Measurements from ENCODE around the gene ANKHD1. TPM values are rescaled to one million over a fixed set of nuclear protein-coding genes. Genes with fewer than 3 reads are reported as not detected.
"Not testable (repeated sequence)": the region's sequence is repeated elsewhere in the genome, so short reads cannot be mapped to it uniquely, and the experiment has no call there.

ANKHD1 gene
- total RNA-seq, 2 experiments from 2014 or later, result 90.6 to 143 TPM

- no peaks in the 10 kb centered on the region for H3K9me2 ChIP-seq (ENCODE audit: insufficient read depth, low read length)
- POLR2A ChIA-PET, result interaction anchor here (0.6 to 1.9 kb wide), 10 partner anchors 9 to 122 kb away, joined by 3 to 9 read pairs (median 4); partner anchors contain the start of gene ANKHD1
- no peak overlapping the region for H2AFZ ChIP-seq (ENCODE audit: low read length)
- no peaks in the 10 kb centered on the region for H3K4me1 ChIP-seq (ENCODE audit: insufficient read depth, low read length, poor library complexity, severe bottlenecking)
- H3K4me2 ChIP-seq (ENCODE audit: low read length), result no peak overlapping the region
- H3K79me2 ChIP-seq (ENCODE audit: insufficient read depth, low read depth, low read length), result peaks cover 72% of the 10 kb centered on the region
- no peaks in the 10 kb centered on the region for H3K9me3 ChIP-seq (ENCODE audit: low read length)
- no peak overlapping the region for H3K4me3 ChIP-seq (ENCODE audit: low read depth, low read length, poor library complexity, severe bottlenecking)
- H4K20me1 ChIP-seq (ENCODE audit: insufficient read depth, low read length), result 0 out of 2 replicates have a peak, but pooled peaks cover 6% of the 10 kb centered on the region
- intact Hi-C loops (cut with micrococcal nuclease; ENCODE audit: unreplicated experiment), result no loop called here
- BruUV-seq (replicated peaks), result no TSS peak
- no peak for TF ChIP-seq CTCF (conservative IDR thresholded peaks at IDR 0.05; ENCODE audit: low read length)
- no peak for TF ChIP-seq EZH2phosphoT487 (IDR thresholded peaks at IDR 0.05; ENCODE audit: borderline replicate concordance, low read depth, low read length)
- CTCF ChIA-PET (ENCODE audit: unreplicated experiment), result no interaction called here
- DNase-seq (ENCODE audit: low spot score), result no peak
- H3K36me3 ChIP-seq (ENCODE audit: insufficient read depth, low read length), result peaks cover 28% of the 10 kb centered on the region
- no peak overlapping the region for H3K27ac ChIP-seq (ENCODE audit: low read depth, low read length, poor library complexity, severe bottlenecking)
Observed at GRCh38 chr5:140429724-140430123, 28.1 kb downstream of the ANKHD1 start.

- TF ChIP-seq EZH2phosphoT487 (IDR thresholded peaks at IDR 0.05; ENCODE audit: borderline replicate concordance, low read depth, low read length) (no peak), CTCF (conservative IDR thresholded peaks at IDR 0.05; ENCODE audit: low read length) (no peak)
- intact Hi-C loops (cut with micrococcal nuclease; ENCODE audit: unreplicated experiment), result no loop called here
- CTCF ChIA-PET (ENCODE audit: unreplicated experiment), result no interaction called here
- H3K4me1 ChIP-seq (ENCODE audit: insufficient read depth, low read length, poor library complexity, severe bottlenecking), result no peaks in the 10 kb centered on the region
- BruUV-seq (replicated peaks), result no TSS peak
- no peaks in the 10 kb centered on the region for H3K9me2 ChIP-seq (ENCODE audit: insufficient read depth, low read length)
- H3K4me3 ChIP-seq (ENCODE audit: low read depth, low read length, poor library complexity, severe bottlenecking), result no peak overlapping the region
- H3K9me3 ChIP-seq (ENCODE audit: low read length), result no peaks in the 10 kb centered on the region
- no peak overlapping the region for H2AFZ ChIP-seq (ENCODE audit: low read length)
- peaks cover 80% of the 10 kb centered on the region for H3K79me2 ChIP-seq (ENCODE audit: insufficient read depth, low read depth, low read length)
- POLR2A ChIA-PET, result no interaction called here
- H3K36me3 ChIP-seq (ENCODE audit: insufficient read depth, low read length), result peaks cover 30% of the 10 kb centered on the region
- no peak for DNase-seq (ENCODE audit: low spot score)
- H3K4me2 ChIP-seq (ENCODE audit: low read length), result no peak overlapping the region
- 0 out of 2 replicates have a peak, but pooled peaks cover 6% of the 10 kb centered on the region for H4K20me1 ChIP-seq (ENCODE audit: insufficient read depth, low read length)
- H3K27ac ChIP-seq (ENCODE audit: low read depth, low read length, poor library complexity, severe bottlenecking), result no peak overlapping the region
Observed at GRCh38 chr5:140432212-140432611, 30.6 kb downstream of the ANKHD1 start.

- Histone ChIP-seq H4K20me1 (ENCODE audit: insufficient read depth, low read length) (0 out of 2 replicates have a peak, but pooled peaks cover 6% of the 10 kb centered on the region), H3K79me2 (ENCODE audit: insufficient read depth, low read depth, low read length) (peaks cover 82% of the 10 kb centered on the region), H3K27ac (ENCODE audit: low read depth, low read length, poor library complexity, severe bottlenecking) (no peak overlapping the region), H2AFZ (ENCODE audit: low read length) (no peak overlapping the region), H3K36me3 (ENCODE audit: insufficient read depth, low read length) (peaks cover 36% of the 10 kb centered on the region), H3K4me1 (ENCODE audit: insufficient read depth, low read length, poor library complexity, severe bottlenecking) (no peaks in the 10 kb centered on the region), H3K9me2 (ENCODE audit: insufficient read depth, low read length) (no peaks in the 10 kb centered on the region), H3K4me3 (ENCODE audit: low read depth, low read length, poor library complexity, severe bottlenecking) (no peak overlapping the region), H3K9me3 (ENCODE audit: low read length) (no peaks in the 10 kb centered on the region), H3K4me2 (ENCODE audit: low read length) (no peak overlapping the region)
- intact Hi-C loops (cut with micrococcal nuclease; ENCODE audit: unreplicated experiment), result no loop called here
- BruUV-seq (replicated peaks), result no TSS peak
- no peak for TF ChIP-seq CTCF (conservative IDR thresholded peaks at IDR 0.05; ENCODE audit: low read length)
- TF ChIP-seq EZH2phosphoT487 (IDR thresholded peaks at IDR 0.05; ENCODE audit: borderline replicate concordance, low read depth, low read length), result no peak
- DNase-seq (ENCODE audit: low spot score), result no peak
- ChIA-PET CTCF (ENCODE audit: unreplicated experiment) (no interaction called here), POLR2A (interaction anchor here (1.3 kb wide), 1 partner anchor 13 kb away, joined by 5 read pairs; no protein-coding TSS in a partner anchor)
Observed at GRCh38 chr5:140432916-140433315, 31.3 kb downstream of the ANKHD1 start.

- H3K4me2 ChIP-seq (ENCODE audit: low read length); H3K9me2 ChIP-seq (ENCODE audit: insufficient read depth, low read length); DNase-seq (ENCODE audit: low spot score); H2AFZ ChIP-seq (ENCODE audit: low read length); H3K27ac ChIP-seq (ENCODE audit: low read depth, low read length, poor library complexity, severe bottlenecking); POLR2A ChIA-PET; H3K9me3 ChIP-seq (ENCODE audit: low read length); CTCF ChIA-PET (ENCODE audit: unreplicated experiment); H3K79me2 ChIP-seq (ENCODE audit: insufficient read depth, low read depth, low read length); H3K4me1 ChIP-seq (ENCODE audit: insufficient read depth, low read length, poor library complexity, severe bottlenecking); H3K4me3 ChIP-seq (ENCODE audit: low read depth, low read length, poor library complexity, severe bottlenecking); BruUV-seq (replicated peaks); H4K20me1 ChIP-seq (ENCODE audit: insufficient read depth, low read length); intact Hi-C loops (cut with micrococcal nuclease; ENCODE audit: unreplicated experiment): not testable (repeated sequence)
- peaks cover 48% of the 10 kb centered on the region for H3K36me3 ChIP-seq (ENCODE audit: insufficient read depth, low read length)
Observed at GRCh38 chr5:140457368-140457767, 55.7 kb downstream of the ANKHD1 start.

Data from OCI-LY7 (cell line).